Suprapubic skin (tissue), 4 donors: ENCODE results near the gene EYA3. TPM values are rescaled to one million over a fixed set of nuclear protein-coding genes. Genes with fewer than 3 reads are reported as not detected.

Experiments
- DNase-seq, 2 donors: peaks; one replicate each; pipeline ENCODE4 v3.0.0-alpha.2; 2019; ENCODE audit warnings: low spot score in 2 of 2
- H3K27ac ChIP-seq: fragments of 200-600 bp; sonication (generic); one replicate; pipeline ENCODE4 v1.5.1; 2019
- H3K27me3 ChIP-seq: fragments of 200-600 bp; sonication (generic); one replicate; pipeline ENCODE4 v1.5.1; 2019
- H3K36me3 ChIP-seq: fragments of 200-600 bp; sonication (generic); one replicate; pipeline ENCODE4 v1.5.1; 2019
- H3K4me1 ChIP-seq: fragments of 200-600 bp; sonication (generic); one replicate; pipeline ENCODE4 v1.5.1; 2019
- H3K4me3 ChIP-seq: fragments of 200-600 bp; sonication (generic); one replicate; pipeline ENCODE4 v1.5.1; 2019; ENCODE audit warnings: mild to moderate bottlenecking
- H3K9me3 ChIP-seq: fragments of 200-600 bp; sonication (generic); one replicate; pipeline ENCODE4 v1.5.1; 2019
- CTCF ChIP-seq, 2 donors: fragments of 200-600 bp in 1 of 2; fragments of 450-650 bp in 1 of 2; sonication (generic) in 1 of 2; IDR thresholded peaks; one replicate each; pipeline ENCODE4 v1.5.1; 2016 to 2019; ENCODE audit warnings: antibody characterized with exemption in 2 of 2, mild to moderate bottlenecking in 1 of 2, moderate library complexity in 1 of 2
- EP300 ChIP-seq: sonication (generic); formaldehyde crosslinking; IDR thresholded peaks from one replicate; pipeline ENCODE4 v1.6.1; 2017; ENCODE audit warnings: antibody characterized with exemption
- POLR2A ChIP-seq, 2 donors: fragments of 450-650 bp; IDR thresholded peaks; one replicate each; pipeline ENCODE4 v1.6.1; 2017; ENCODE audit warnings: antibody characterized with exemption in 2 of 2, mild to moderate bottlenecking in 2 of 2, moderate library complexity in 2 of 2
- POLR2AphosphoS5 ChIP-seq, 3 donors: sonication (generic); formaldehyde crosslinking; IDR thresholded peaks; one replicate each; pipeline ENCODE4 v1.6.1; 2017; ENCODE audit warnings: antibody characterized with exemption in 3 of 3
- WGBS: methylation state at CpG from one replicate; pipeline ENCODE4 v1.1.5; 2018; 5-methylcytosine and 5-hydroxymethylcytosine counted together
- total RNA-seq, 4 donors: library from RNA; depleted of rRNA; stranded (reverse); fragments of >200 nt; gene quantifications; one replicate each; pipeline ENCODE4 v1.1.0, GENCODE V29; 2016

The EYA3 gene
- total RNA-seq, 4 donors from 2014 or later: 15.4 to 20.3 (median 17.2) TPM

- peaks cover 44% of the 10 kb centered on the region for H3K36me3 ChIP-seq
- no peak for TF ChIP-seq POLR2AphosphoS5 (IDR thresholded peaks at IDR 0.05)
- no peaks in the 10 kb centered on the region for H3K27me3 ChIP-seq
- no peaks in the 10 kb centered on the region for H3K9me3 ChIP-seq
- peaks cover 37% of the 10 kb centered on the region for H3K4me1 ChIP-seq
- DNase-seq: no peak
- H3K27ac ChIP-seq: peak overlapping the region; percentile 56
- WGBS: 23% methylated on average over 3 of the region's 3 CpGs
- H3K4me3 ChIP-seq: no peak overlapping the region
Measured at GRCh38 chr1:27968692-27969091, 119.7 kb downstream of the EYA3 start.

GRCh38 chr1:27967884-27968466 is 120.4 kb downstream of the EYA3 start:
- 86% methylated on average over 4 of the region's 4 CpGs for WGBS
- Histone ChIP-seq H3K4me3 (no peak overlapping the region), H3K4me1 (peaks cover 37% of the 10 kb centered on the region), H3K36me3 (peaks cover 47% of the 10 kb centered on the region), H3K27ac (peak overlapping the region; percentile 56), H3K9me3 (no peaks in the 10 kb centered on the region), H3K27me3 (no peaks in the 10 kb centered on the region)
- DNase-seq: no peak
- no peak for TF ChIP-seq EP300
- TF ChIP-seq POLR2A (IDR thresholded peaks at IDR 0.05): no peak
- TF ChIP-seq POLR2AphosphoS5 (IDR thresholded peaks at IDR 0.05): no peak

GRCh38 chr1:27967106-27967883 is 121.1 kb downstream of the EYA3 start:
- no peak for TF ChIP-seq POLR2A (IDR thresholded peaks at IDR 0.05)
- TF ChIP-seq EP300: no peak
- TF ChIP-seq CTCF (IDR thresholded peaks at IDR 0.05): no peak
- TF ChIP-seq POLR2AphosphoS5 (IDR thresholded peaks at IDR 0.05): no peak
- WGBS: 80% methylated on average over 5 of the region's 12 CpGs
- no peak overlapping the region for H3K4me3 ChIP-seq
- H3K27ac ChIP-seq: no peak overlapping the region
- peaks cover 41% of the 10 kb centered on the region for H3K36me3 ChIP-seq
- no peaks in the 10 kb centered on the region for H3K9me3 ChIP-seq
- peaks cover 37% of the 10 kb centered on the region for H3K4me1 ChIP-seq
- no peaks in the 10 kb centered on the region for H3K27me3 ChIP-seq
- no peak for DNase-seq

GRCh38 chr1:27966402-27967105 is 121.9 kb downstream of the EYA3 start:
- DNase-seq: no peak
- H3K36me3 ChIP-seq: peaks cover 41% of the 10 kb centered on the region
- TF ChIP-seq POLR2A (IDR thresholded peaks at IDR 0.05) (no peak), POLR2AphosphoS5 (IDR thresholded peaks at IDR 0.05) (no peak), EP300 (no peak), CTCF (IDR thresholded peaks at IDR 0.05) (no peak)
- no peaks in the 10 kb centered on the region for H3K27me3 ChIP-seq
- peaks cover 35% of the 10 kb centered on the region for H3K4me1 ChIP-seq
- no peak overlapping the region for H3K27ac ChIP-seq
- H3K9me3 ChIP-seq: no peaks in the 10 kb centered on the region
- 92% methylated on average over 15 of the region's 24 CpGs for WGBS
- no peak overlapping the region for H3K4me3 ChIP-seq

- no peak overlapping the region for H3K4me3 ChIP-seq
- peaks cover 41% of the 10 kb centered on the region for H3K36me3 ChIP-seq
- peak in 1 of 2 donors; percentile 55 for DNase-seq
- TF ChIP-seq CTCF (IDR thresholded peaks at IDR 0.05): no peak
- no peak for TF ChIP-seq POLR2A (IDR thresholded peaks at IDR 0.05)
- no peak for TF ChIP-seq EP300
- TF ChIP-seq POLR2AphosphoS5 (IDR thresholded peaks at IDR 0.05): no peak
- no peak overlapping the region for H3K27ac ChIP-seq
- 94% methylated on average over 11 of the region's 11 CpGs for WGBS
- H3K9me3 ChIP-seq: no peaks in the 10 kb centered on the region
- H3K4me1 ChIP-seq: peaks cover 43% of the 10 kb centered on the region
- H3K27me3 ChIP-seq: no peaks in the 10 kb centered on the region
Measured at GRCh38 chr1:27963393-27963792, 125.0 kb downstream of the EYA3 start.
